Gastrocnemius medialis (tissue), 4 donors: Measurements from ENCODE around the gene AKAP9. TPM values are rescaled to one million over a fixed set of nuclear protein-coding genes. Genes with fewer than 3 reads are reported as not detected.

Experiments used
- ATAC-seq, 2 donors: fragments of 150-250 bp; one replicate each; pipeline ENCODE4 v1.9.1; 2016
- DNase-seq, 2 donors: peaks; one replicate each; pipeline ENCODE4 v3.0.0-alpha.2; 2019
- H3K27ac ChIP-seq, 4 donors: fragments of 200-600 bp; sonication (generic); 1 replicate in 1 of 4; 2 replicates in 3 of 4; pipeline ENCODE4 v1.5.1; 2016 to 2018; ENCODE audit warnings: mild to moderate bottlenecking in 2 of 4, moderate library complexity in 1 of 4
- H3K27me3 ChIP-seq, 3 donors: fragments of 200-600 bp; sonication (generic) in 2 of 3; 1 replicate in 1 of 3; 2 replicates in 2 of 3; pipeline versions ENCODE4 v1.5.1 to v1.6.0; 2016 to 2019; ENCODE audit warnings: mild to moderate bottlenecking in 1 of 3, moderate library complexity in 1 of 3
- H3K36me3 ChIP-seq, 2 donors: fragments of 200-600 bp; sonication (generic) in 1 of 2; one replicate each; pipeline ENCODE4 v1.5.1; 2017 to 2018
- H3K4me1 ChIP-seq, 2 donors: fragments of 200-600 bp; sonication (generic) in 1 of 2; one replicate each; pipeline ENCODE4 v1.5.1; 2016 to 2017; ENCODE audit warnings: mild to moderate bottlenecking in 2 of 2
- H3K4me3 ChIP-seq, 4 donors: fragments of 200-600 bp; sonication (generic) in 3 of 4; 1 replicate in 1 of 4; 2 replicates in 3 of 4; pipeline ENCODE4 v1.5.1; 2016 to 2019; ENCODE audit warnings: mild to moderate bottlenecking in 2 of 4
- H3K9me3 ChIP-seq, 3 donors: fragments of 200-600 bp; sonication (generic) in 2 of 3; 1 replicate in 1 of 3; 2 replicates in 2 of 3; pipeline ENCODE4 v1.5.1; 2016 to 2019
- CTCF ChIP-seq, 5 experiments: fragments of 450-650 bp in 3 of 5; fragments of 200-600 bp in 2 of 5; sonication (generic) in 2 of 5; IDR thresholded peaks in 4 of 5; conservative IDR thresholded peaks in 1 of 5; 1 replicate in 4 of 5; 2 replicates in 1 of 5; pipeline ENCODE4 v1.5.1; 2016 to 2019; ENCODE audit warnings: antibody characterized with exemption in 5 of 5, mild to moderate bottlenecking in 3 of 5, moderate library complexity in 3 of 5
- POLR2A ChIP-seq, 2 donors: fragments of 450-650 bp; IDR thresholded peaks; one replicate each; pipeline ENCODE4 v1.6.1; 2017; ENCODE audit warnings: antibody characterized with exemption in 2 of 2, mild to moderate bottlenecking in 2 of 2, moderate library complexity in 2 of 2
- in situ Hi-C, 4 donors: fragments of 200-750 bp; cut with MboI; loops; one replicate each; pipeline versions ENCODE4 v1.15.0 to v1.8.0; 2017; ENCODE audit warnings: low sequenced_read_pairs in 4 of 4
- intact Hi-C: fragments of 100-400 bp; cut with DNase I; formaldehyde crosslinking; loops from one replicate; pipeline ENCODE4 v1.15.1; 2023; ENCODE audit warnings: low total_unique reads
- total RNA-seq, 4 donors: library from RNA; depleted of rRNA; stranded (reverse); fragments of >200 nt; gene quantifications; one replicate each; pipeline versions ENCODE4 v1.1.0 to v1.2.3, GENCODE V29; 2016

Gene AKAP9
- total RNA-seq, 4 donors from 2014 or later, result 25.4 to 80.0 (median 40.6) TPM

GRCh38 chr7:92158660-92159575 lies 218.3 kb downstream of the AKAP9 start:
- DNase-seq (no peak), ATAC-seq (no peak)
- Histone ChIP-seq H3K27me3 (no peaks in the 10 kb centered on the region), H3K36me3 (no peaks in the 10 kb centered on the region), H3K9me3 (no peaks in the 10 kb centered on the region), H3K4me1 (no peaks in the 10 kb centered on the region), H3K27ac (no peak overlapping the region), H3K4me3 (no peak overlapping the region)
- in situ Hi-C loops, result no loop called here
- no peak for TF ChIP-seq POLR2A (IDR thresholded peaks at IDR 0.05)
- TF ChIP-seq CTCF (IDR thresholded peaks at IDR 0.05 in 4 of 5, conservative IDR thresholded peaks at IDR 0.05 in 1 of 5), result no peak
- intact Hi-C loops, result no loop called here

Other genes with a start within 250 kb of the AKAP9 start
- gene MTERF1, start 60.2 kb upstream of the AKAP9 start, total RNA-seq, result 1 to 10 TPM; 3.3 to 5.5 (median 3.7) TPM
- 10 to 100 TPM in 2 of 4 donors, 1 to 10 TPM in 2; 4.7 to 13.3 (median 9.7) TPM for gene CYP51A1, start 193.6 kb downstream of the AKAP9 start, total RNA-seq
- gene LRRD1, start 238.3 kb downstream of the AKAP9 start, total RNA-seq, result not detected